Endothelial cell of umbilical vein (primary cell): ENCODE measurements around the gene UBAP2L. TPM values are rescaled to one million over a fixed set of nuclear protein-coding genes. Genes with fewer than 3 reads are reported as not detected.

Experiments
- BruUV-seq: library from RNA; stranded (reverse); fragments of 400-500 nt; replicated peaks from 2 replicates; lab custom pipeline; 2021; lab: Mats Ljungman, UMichigan
- CTCF ChIA-PET: fragments of 300-600, 350-600 bp; sonication (Branson Sonifier 250); formaldehyde crosslinking; loops from one replicate; lab custom pipeline; 2021; ENCODE audit warnings: antibody characterized with exemption, inconsistent platforms; lab: Charles Lee
- POLR2A ChIA-PET: fragments of 300-600, 350-600 bp; sonication (Branson Sonifier 250); formaldehyde crosslinking; loops from one replicate; lab custom pipeline; 2021; ENCODE audit warnings: antibody characterized with exemption, inconsistent platforms; lab: Charles Lee
- DNase-seq: peaks from one replicate; pipeline ENCODE4 v3.0.0-alpha.2; 2011; ENCODE audit warnings: low read depth, low spot score
- FAIRE-seq: peaks from 2 replicates; lab custom pipeline; 2011; peaks lifted over from hg19 to GRCh38; lab: Jason Lieb, UNC
- H2AFZ ChIP-seq: 2 replicates; pipeline ENCODE4 v1.6.0; 2012; ENCODE audit warnings: low read depth, low read length, control low read depth, inconsistent platforms
- H3K27ac ChIP-seq: 2 replicates; pipeline ENCODE4 v1.5.1; 2011; ENCODE audit warnings: low read depth, mild to moderate bottlenecking, control low read depth, low read length, moderate library complexity; ENCODE audit not compliant: insufficient read depth
- H3K27me3 ChIP-seq, 2 experiments: 2 replicates each; pipeline versions ENCODE4 v1.6.0 to v1.6.1; 2011; ENCODE audit warnings: low read length in 2 of 2, mixed read lengths in 1 of 2; ENCODE audit not compliant: control insufficient read depth in 2 of 2, insufficient read depth in 2 of 2
- H3K36me3 ChIP-seq, 2 experiments: 2 replicates in 1 of 2; 3 replicates in 1 of 2; pipeline ENCODE4 v1.5.1; 2011; ENCODE audit warnings: low read length in 2 of 2, mild to moderate bottlenecking in 1 of 2, moderate library complexity in 1 of 2; ENCODE audit not compliant: control insufficient read depth in 2 of 2, insufficient read depth in 2 of 2; ENCODE audit errors: extremely low read depth in 1 of 2
- H3K4me1 ChIP-seq: 3 replicates; pipeline ENCODE4 v1.5.1; 2011; ENCODE audit warnings: mild to moderate bottlenecking, low read length; ENCODE audit not compliant: control insufficient read depth, insufficient read depth; ENCODE audit errors: extremely low read depth
- H3K4me2 ChIP-seq: 2 replicates; pipeline ENCODE4 v1.6.1; 2011; ENCODE audit warnings: low read length, control low read depth, mixed read lengths; ENCODE audit not compliant: insufficient read depth
- H3K4me3 ChIP-seq, 3 experiments: fragments of 200-600 bp in 1 of 3; sonication (generic), shearing (Covaris generic) in 1 of 3; replicated peaks in 1 of 3; 2 replicates each; pipeline ENCODE4 v1.5.1; 2011 to 2016; ENCODE audit warnings: control low read depth in 3 of 3, low read length in 3 of 3, mild to moderate bottlenecking in 2 of 3, inconsistent platforms in 1 of 3, low read depth in 1 of 3, moderate library complexity in 1 of 3; ENCODE audit not compliant: insufficient read depth in 1 of 3
- H3K79me2 ChIP-seq: 2 replicates; pipeline ENCODE4 v1.6.0; 2012; ENCODE audit warnings: low read length, inconsistent platforms; ENCODE audit not compliant: control insufficient read depth, insufficient read depth
- H3K9ac ChIP-seq: replicated peaks from 2 replicates; pipeline ENCODE3; 2011; ENCODE audit warnings: low read length, control low read depth; ENCODE audit not compliant: insufficient read depth; ENCODE audit errors: extremely low read depth
- H3K9me1 ChIP-seq: replicated peaks from 3 replicates; pipeline ENCODE4 v1.6.0; 2011; ENCODE audit warnings: mild to moderate bottlenecking, low read length; ENCODE audit not compliant: control insufficient read depth, insufficient read depth; ENCODE audit errors: extremely low read depth
- H3K9me3 ChIP-seq: replicated peaks from 2 replicates; pipeline ENCODE4 v1.5.1; 2012; ENCODE audit warnings: low read length, inconsistent platforms; ENCODE audit not compliant: control insufficient read depth, insufficient read depth
- H4K20me1 ChIP-seq: replicated peaks from 2 replicates; pipeline ENCODE3; 2011; ENCODE audit warnings: mild to moderate bottlenecking, low read length; ENCODE audit not compliant: control insufficient read depth, insufficient read depth; ENCODE audit errors: extremely low read depth
- CTCF ChIP-seq, 2 donors: IDR thresholded peaks; 1 replicate in 1 of 2; 2 replicates in 1 of 2; pipeline ENCODE4 v1.5.1; 2011; ENCODE audit warnings: low read length in 2 of 2, mild to moderate bottlenecking in 2 of 2, moderate library complexity in 2 of 2, control low read depth in 1 of 2, inconsistent platforms in 1 of 2, low read depth in 1 of 2; ENCODE audit not compliant: insufficient read depth in 1 of 2; ENCODE audit errors: extremely low read depth in 1 of 2
- EZH2 ChIP-seq: IDR thresholded peaks from 2 replicates; pipeline ENCODE4 v1.6.1; 2012; ENCODE audit warnings: borderline replicate concordance, low read depth, mild to moderate bottlenecking, moderate library complexity, low read length, inconsistent platforms; ENCODE audit not compliant: severe bottlenecking
- FOS ChIP-seq: IDR thresholded peaks from 2 replicates; pipeline ENCODE4 v1.6.1; 2011; ENCODE audit warnings: mild to moderate bottlenecking, low read length, moderate library complexity, borderline replicate concordance; ENCODE audit not compliant: insufficient read depth
- GATA2 ChIP-seq: IDR thresholded peaks from 2 replicates; pipeline ENCODE4 v1.7.0; 2011; ENCODE audit warnings: low read depth, mild to moderate bottlenecking, moderate library complexity, mixed read lengths, low read length; ENCODE audit not compliant: insufficient read length, insufficient read depth
- JUN ChIP-seq: IDR thresholded peaks from 2 replicates; pipeline ENCODE4 v1.6.1; 2011; ENCODE audit warnings: borderline replicate concordance, low read depth; ENCODE audit not compliant: insufficient read length, insufficient read depth
- MAX ChIP-seq: IDR thresholded peaks from 2 replicates; pipeline ENCODE4 v1.6.1; 2011; ENCODE audit not compliant: insufficient read depth, insufficient read length
- MYC ChIP-seq: IDR thresholded peaks from one replicate; pipeline ENCODE4 v1.6.1; 2011; ENCODE audit warnings: mild to moderate bottlenecking, low read depth, low read length
- POLR2A ChIP-seq: IDR thresholded peaks from 2 replicates; pipeline ENCODE4 v1.6.1; 2012; ENCODE audit warnings: low read depth, mild to moderate bottlenecking, control low read depth, low read length
- POLR2AphosphoS5 ChIP-seq: IDR thresholded peaks from 2 replicates; pipeline ENCODE4 v1.6.1; 2012; ENCODE audit warnings: low read depth, mild to moderate bottlenecking, control low read depth, low read length, moderate library complexity; ENCODE audit not compliant: insufficient read depth
- dilution Hi-C: fragments of 300-500 bp; cut with MboI; formaldehyde crosslinking; loops from one replicate; pipeline ENCODE4 v1.15.0; 2019; ENCODE audit warnings: low sequenced_read_pairs; ENCODE audit not compliant: extremely low pct_ligation_motif_present
- intact Hi-C: fragments of 100-400 bp; cut with micrococcal nuclease; formaldehyde crosslinking; loops from one replicate; pipeline ENCODE4 v1.10.0; 2022
- polyA plus RNA-seq, 4 experiments: library from polyadenylated mRNA; depleted of rRNA in 3 of 4; stranded (reverse) in 3 of 4; unstranded in 1 of 4; fragments of >200 nt; gene quantifications; 2 replicates each; pipeline versions ENCODE4 v1.2.1 to v1.2.3, GENCODE V29; 2011 to 2012; ENCODE audit warnings: missing spikeins in 1 of 4
- total RNA-seq: library from RNA; stranded (reverse); gene quantifications from 2 replicates; pipeline ENCODE4 v1.2.3, GENCODE V29; 2021

UBAP2L gene
- total and polyA plus RNA-seq, 2 donors (not counting 3 experiments of a cell fraction or from before 2014, with no cell fraction given): 229 to 280 TPM

GRCh38 chr1:154212083-154212482 is 8.7 kb upstream of the UBAP2L start:
- Histone ChIP-seq H2AFZ (no peak overlapping the region), H4K20me1 (no peaks in the 10 kb centered on the region), H3K27me3 (no peaks in the 10 kb centered on the region), H3K79me2 (peaks cover 11% of the 10 kb centered on the region), H3K36me3 (peaks cover 20 to 38% of the 10 kb centered on the region in 2 experiments), H3K9me1 (no peaks in the 10 kb centered on the region), H3K4me3 (no peak overlapping the region), H3K9ac (no peak overlapping the region), H3K9me3 (no peaks in the 10 kb centered on the region), H3K4me2 (no peak overlapping the region), H3K27ac (no peak overlapping the region), H3K4me1 (no peaks in the 10 kb centered on the region)
- TF ChIP-seq GATA2 (no peak), MYC (no peak), CTCF (IDR thresholded peaks at IDR 0.05; ENCODE audit: extremely low read depth in 1 of 2, insufficient read depth in 1 of 2, low read depth in 1 of 2, low read length in 2 of 2) (no peak), EZH2 (no peak), MAX (no peak), POLR2A (no peak), POLR2AphosphoS5 (no peak), JUN (no peak), FOS (no peak)
- BruUV-seq: no TSS peak
- no peak for DNase-seq
- dilution Hi-C loops (no loop called here), intact Hi-C loops (no loop called here)
- ChIA-PET CTCF (no interaction called here), POLR2A (no interaction called here)
- no peak for FAIRE-seq
